Omental fat pad (tissue), 4 donors: Measurements from ENCODE around the gene FBXL4. TPM values are rescaled to one million over a fixed set of nuclear protein-coding genes. Genes with fewer than 3 reads are reported as not detected.

ENCODE experiments used
- ATAC-seq: fragments of 150-250 bp; one replicate; pipeline ENCODE4 v1.9.1; 2016; ENCODE audit warnings: mild to moderate bottlenecking, moderate library complexity; ENCODE audit not compliant: low FRiP score
- DNase-seq: peaks from one replicate; pipeline ENCODE4 v3.0.0-alpha.2; 2019; ENCODE audit warnings: low spot score
- CTCF ChIP-seq, 3 donors: fragments of 450-650 bp; IDR thresholded peaks; one replicate each; pipeline ENCODE4 v1.5.1; 2016 to 2017; ENCODE audit warnings: antibody characterized with exemption in 3 of 3, mild to moderate bottlenecking in 3 of 3, moderate library complexity in 2 of 3
- total RNA-seq, 4 donors: library from RNA; depleted of rRNA; stranded (reverse); fragments of >200 nt; gene quantifications; one replicate each; pipeline ENCODE4 v1.1.0, GENCODE V29; 2016

The FBXL4 gene
- total RNA-seq, 4 donors from 2014 or later = 11.4 to 26.5 (median 20.9) TPM

GRCh38 chr6:98970469-98970868 lies 22.7 kb upstream of the FBXL4 start:
- ATAC-seq (no peak), DNase-seq (no peak)
- no peak for TF ChIP-seq CTCF (IDR thresholded peaks at IDR 0.05)

GRCh38 chr6:98967616-98968015 lies 19.9 kb upstream of the FBXL4 start:
- ATAC-seq (no peak), DNase-seq (no peak)
- no peak for TF ChIP-seq CTCF (IDR thresholded peaks at IDR 0.05)

- no peak for TF ChIP-seq CTCF (IDR thresholded peaks at IDR 0.05)
- DNase-seq (no peak), ATAC-seq (no peak)
Measured at GRCh38 chr6:98959631-98960030, 11.9 kb upstream of the FBXL4 start.

GRCh38 chr6:98958776-98959175 lies 11.0 kb upstream of the FBXL4 start:
- no peak for TF ChIP-seq CTCF (IDR thresholded peaks at IDR 0.05)
- no peak for DNase-seq
- ATAC-seq = no peak

- TF ChIP-seq CTCF (IDR thresholded peaks at IDR 0.05) = no peak
- no peak for ATAC-seq
- no peak for DNase-seq
Measured at GRCh38 chr6:98957450-98957849, 9.7 kb upstream of the FBXL4 start.

GRCh38 chr6:98949589-98949988 lies 1.8 kb upstream of the FBXL4 start:
- ATAC-seq (no peak), DNase-seq (no peak)
- TF ChIP-seq CTCF (IDR thresholded peaks at IDR 0.05) = no peak

GRCh38 chr6:98946879-98947410 lies 801 bp downstream of the FBXL4 start:
- DNase-seq (peak; percentile 27), ATAC-seq (no peak)
- no peak for TF ChIP-seq CTCF (IDR thresholded peaks at IDR 0.05)
